ENCODE measurements around the gene TMEM120B. TPM values are rescaled to one million over a fixed set of nuclear protein-coding genes. Genes with fewer than 3 reads are reported as not detected.
A peak's percentile ranks its signal among the peaks of the same experiment; 100 is the strongest.

Gene TMEM120B
- total RNA-seq, 2 experiments from 2014 or later: 12.4 to 21.5 TPM

DNA sequence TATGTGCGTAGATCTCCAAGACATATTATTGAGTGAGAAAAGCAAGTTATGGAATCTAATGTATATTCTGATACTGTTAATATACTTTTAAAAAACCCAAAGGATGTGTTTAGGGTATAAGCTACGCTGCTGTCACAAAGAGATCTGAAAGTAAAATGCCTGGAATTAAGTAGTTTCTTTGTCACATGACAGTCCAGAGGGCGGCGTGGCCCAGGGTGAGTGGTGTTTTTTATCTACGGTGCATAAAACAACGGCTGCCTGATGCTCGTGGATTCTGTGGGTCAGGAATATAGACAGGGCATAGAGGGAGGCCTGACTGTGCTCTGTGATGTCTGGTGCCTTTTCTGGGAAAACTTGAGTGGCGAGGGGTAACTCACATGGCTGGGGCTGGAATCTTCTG lies 21.3 kb downstream of the TMEM120B start:
- no TSS peak for BruUV-seq (replicated peaks)
- Histone ChIP-seq H3K4me1 (ENCODE audit: insufficient read depth, low read length, poor library complexity, severe bottlenecking) (no peaks in the 10 kb centered on the region), H3K9me3 (ENCODE audit: low read length) (no peaks in the 10 kb centered on the region), H3K9me2 (ENCODE audit: insufficient read depth, low read length) (no peaks in the 10 kb centered on the region), H3K27ac (ENCODE audit: low read depth, low read length, poor library complexity, severe bottlenecking) (no peak overlapping the region), H3K79me2 (ENCODE audit: insufficient read depth, low read depth, low read length) (no peaks in the 10 kb centered on the region), H2AFZ (ENCODE audit: low read length) (no peak overlapping the region), H4K20me1 (ENCODE audit: insufficient read depth, low read length) (no peaks in the 10 kb centered on the region), H3K4me2 (ENCODE audit: low read length) (no peak overlapping the region), H3K4me3 (ENCODE audit: low read depth, low read length, poor library complexity, severe bottlenecking) (no peak overlapping the region), H3K36me3 (ENCODE audit: insufficient read depth, low read length) (no peaks in the 10 kb centered on the region)
- intact Hi-C loops (cut with micrococcal nuclease; ENCODE audit: unreplicated experiment): no loop called here
- ChIA-PET CTCF (ENCODE audit: unreplicated experiment) (no interaction called here), POLR2A (no interaction called here)
- DNase-seq (ENCODE audit: low spot score): no peak
- no peak for TF ChIP-seq EZH2phosphoT487 (IDR thresholded peaks at IDR 0.05; ENCODE audit: borderline replicate concordance, low read depth, low read length)
- TF ChIP-seq, protein P1, sequence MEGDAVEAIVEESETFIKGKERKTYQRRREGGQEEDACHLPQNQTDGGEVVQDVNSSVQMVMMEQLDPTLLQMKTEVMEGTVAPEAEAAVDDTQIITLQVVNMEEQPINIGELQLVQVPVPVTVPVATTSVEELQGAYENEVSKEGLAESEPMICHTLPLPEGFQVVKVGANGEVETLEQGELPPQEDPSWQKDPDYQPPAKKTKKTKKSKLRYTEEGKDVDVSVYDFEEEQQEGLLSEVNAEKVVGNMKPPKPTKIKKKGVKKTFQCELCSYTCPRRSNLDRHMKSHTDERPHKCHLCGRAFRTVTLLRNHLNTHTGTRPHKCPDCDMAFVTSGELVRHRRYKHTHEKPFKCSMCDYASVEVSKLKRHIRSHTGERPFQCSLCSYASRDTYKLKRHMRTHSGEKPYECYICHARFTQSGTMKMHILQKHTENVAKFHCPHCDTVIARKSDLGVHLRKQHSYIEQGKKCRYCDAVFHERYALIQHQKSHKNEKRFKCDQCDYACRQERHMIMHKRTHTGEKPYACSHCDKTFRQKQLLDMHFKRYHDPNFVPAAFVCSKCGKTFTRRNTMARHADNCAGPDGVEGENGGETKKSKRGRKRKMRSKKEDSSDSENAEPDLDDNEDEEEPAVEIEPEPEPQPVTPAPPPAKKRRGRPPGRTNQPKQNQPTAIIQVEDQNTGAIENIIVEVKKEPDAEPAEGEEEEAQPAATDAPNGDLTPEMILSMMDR (conservative IDR thresholded peaks at IDR 0.05; ENCODE audit: low read length): no peak

DNA sequence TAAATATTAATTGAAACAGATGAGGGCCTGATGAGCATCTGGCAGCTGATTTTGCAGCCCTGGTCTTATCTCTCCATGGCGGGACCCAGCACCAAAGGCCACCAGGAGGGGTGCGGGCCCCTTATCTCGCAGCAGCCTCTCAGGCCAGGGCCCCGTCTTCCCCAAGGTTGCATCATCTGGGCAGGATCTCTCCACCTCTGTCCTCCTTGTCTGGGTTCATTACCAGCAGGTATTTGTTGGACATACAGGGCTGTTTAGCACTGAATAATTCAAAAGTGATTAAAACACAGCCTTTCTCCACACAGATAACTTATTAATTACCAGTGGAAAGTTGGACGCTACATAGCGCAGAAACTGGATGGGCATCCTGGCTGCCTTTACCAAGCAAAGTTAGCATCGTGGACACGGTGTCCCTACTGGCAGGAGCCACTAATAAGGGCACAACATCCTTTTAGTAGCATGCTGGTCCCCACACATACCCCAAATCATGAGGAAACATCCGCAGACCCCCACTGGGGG lies 25.8 kb downstream of the TMEM120B start:
- no peak for DNase-seq (ENCODE audit: low spot score)
- intact Hi-C loops (cut with micrococcal nuclease; ENCODE audit: unreplicated experiment): no loop called here
- CTCF ChIA-PET (ENCODE audit: unreplicated experiment): no interaction called here
- Histone ChIP-seq H3K79me2 (ENCODE audit: insufficient read depth, low read depth, low read length) (no peaks in the 10 kb centered on the region), H3K36me3 (ENCODE audit: insufficient read depth, low read length) (no peaks in the 10 kb centered on the region), H3K4me1 (ENCODE audit: insufficient read depth, low read length, poor library complexity, severe bottlenecking) (no peaks in the 10 kb centered on the region), H2AFZ (ENCODE audit: low read length) (no peak overlapping the region), H3K9me2 (ENCODE audit: insufficient read depth, low read length) (no peaks in the 10 kb centered on the region), H3K4me3 (ENCODE audit: low read depth, low read length, poor library complexity, severe bottlenecking) (no peak overlapping the region), H3K4me2 (ENCODE audit: low read length) (no peak overlapping the region), H4K20me1 (ENCODE audit: insufficient read depth, low read length) (no peaks in the 10 kb centered on the region), H3K27ac (ENCODE audit: low read depth, low read length, poor library complexity, severe bottlenecking) (no peak overlapping the region), H3K9me3 (ENCODE audit: low read length) (no peaks in the 10 kb centered on the region)
- TF ChIP-seq EZH2phosphoT487 (IDR thresholded peaks at IDR 0.05; ENCODE audit: borderline replicate concordance, low read depth, low read length): no peak
- TF ChIP-seq, protein P1 (conservative IDR thresholded peaks at IDR 0.05; ENCODE audit: low read length): no peak
- BruUV-seq (replicated peaks): no TSS peak
- POLR2A ChIA-PET: interaction anchor here (0.6 kb wide), 1 partner anchor 123 kb away, joined by 4 read pairs; no protein-coding TSS in a partner anchor

GRCh38 chr12:121740847-121741246 lies 28.3 kb downstream of the TMEM120B start:
- ChIA-PET POLR2A (interaction anchor here (0.7 kb wide), 1 partner anchor 265 kb away, joined by 3 read pairs; no protein-coding TSS in a partner anchor), CTCF (ENCODE audit: unreplicated experiment) (no interaction called here)
- no peak overlapping the region for H3K4me3 ChIP-seq (ENCODE audit: low read depth, low read length, poor library complexity, severe bottlenecking)
- intact Hi-C loops (cut with micrococcal nuclease; ENCODE audit: unreplicated experiment): no loop called here
- H3K79me2 ChIP-seq (ENCODE audit: insufficient read depth, low read depth, low read length): no peaks in the 10 kb centered on the region
- H3K9me2 ChIP-seq (ENCODE audit: insufficient read depth, low read length): no peaks in the 10 kb centered on the region
- no peaks in the 10 kb centered on the region for H4K20me1 ChIP-seq (ENCODE audit: insufficient read depth, low read length)
- no peak overlapping the region for H3K27ac ChIP-seq (ENCODE audit: low read depth, low read length, poor library complexity, severe bottlenecking)
- no peaks in the 10 kb centered on the region for H3K4me1 ChIP-seq (ENCODE audit: insufficient read depth, low read length, poor library complexity, severe bottlenecking)
- TF ChIP-seq EZH2phosphoT487 (IDR thresholded peaks at IDR 0.05; ENCODE audit: borderline replicate concordance, low read depth, low read length): no peak
- TF ChIP-seq, protein P1 (conservative IDR thresholded peaks at IDR 0.05; ENCODE audit: low read length): no peak
- no peak overlapping the region for H3K4me2 ChIP-seq (ENCODE audit: low read length)
- DNase-seq (ENCODE audit: low spot score): no peak
- BruUV-seq (replicated peaks): TSS peak; percentile 77
- H3K36me3 ChIP-seq (ENCODE audit: insufficient read depth, low read length): peaks cover 13% of the 10 kb centered on the region
- no peak overlapping the region for H2AFZ ChIP-seq (ENCODE audit: low read length)
- no peaks in the 10 kb centered on the region for H3K9me3 ChIP-seq (ENCODE audit: low read length)

Data from OCI-LY7 (cell line).